ENCODE results near the gene ATXN1. TPM values are rescaled to one million over a fixed set of nuclear protein-coding genes. Genes with fewer than 3 reads are reported as not detected.
"Not testable (repeated sequence)": the region's sequence is repeated elsewhere in the genome, so short reads cannot be mapped to it uniquely, and the experiment has no call there.

The ATXN1 gene
- total RNA-seq, 1 donor from 2014 or later, result 70.0 TPM

DNA sequence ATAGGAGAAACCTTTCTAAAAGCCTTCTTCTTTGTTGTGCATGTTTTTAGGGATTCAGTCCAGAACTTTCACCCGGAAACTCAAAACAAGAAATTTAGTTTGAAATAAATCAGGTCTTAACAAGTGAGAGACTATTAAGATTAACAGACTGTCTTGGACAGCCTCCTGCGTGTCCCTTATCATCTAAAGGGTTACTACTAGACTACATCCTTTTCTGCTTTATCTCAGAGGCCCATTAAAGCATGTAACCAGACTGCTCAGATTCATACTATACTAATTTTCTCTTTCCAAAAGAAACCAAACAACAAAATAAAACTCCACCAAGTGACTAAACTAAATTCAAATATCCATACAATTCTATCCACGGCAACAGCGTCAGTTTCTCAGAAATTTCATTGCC lies 349.1 kb downstream of the ATXN1 start:
- Mint-ChIP-seq H3K27ac (peak overlapping the region; percentile 12), H3K9me3 (no peaks in the 10 kb centered on the region), H3K36me3 (ENCODE audit: low read depth) (peaks cover 30% of the 10 kb centered on the region), H3K4me1 (peaks cover 43% of the 10 kb centered on the region), H3K27me3 (no peaks in the 10 kb centered on the region), H3K4me3 (no peak overlapping the region)
- no peak for DNase-seq
- intact Hi-C loops (cut with micrococcal nuclease), result loop anchor here (2.0 kb wide), 1 partner anchor 79 kb away; no protein-coding TSS in a partner anchor

DNA sequence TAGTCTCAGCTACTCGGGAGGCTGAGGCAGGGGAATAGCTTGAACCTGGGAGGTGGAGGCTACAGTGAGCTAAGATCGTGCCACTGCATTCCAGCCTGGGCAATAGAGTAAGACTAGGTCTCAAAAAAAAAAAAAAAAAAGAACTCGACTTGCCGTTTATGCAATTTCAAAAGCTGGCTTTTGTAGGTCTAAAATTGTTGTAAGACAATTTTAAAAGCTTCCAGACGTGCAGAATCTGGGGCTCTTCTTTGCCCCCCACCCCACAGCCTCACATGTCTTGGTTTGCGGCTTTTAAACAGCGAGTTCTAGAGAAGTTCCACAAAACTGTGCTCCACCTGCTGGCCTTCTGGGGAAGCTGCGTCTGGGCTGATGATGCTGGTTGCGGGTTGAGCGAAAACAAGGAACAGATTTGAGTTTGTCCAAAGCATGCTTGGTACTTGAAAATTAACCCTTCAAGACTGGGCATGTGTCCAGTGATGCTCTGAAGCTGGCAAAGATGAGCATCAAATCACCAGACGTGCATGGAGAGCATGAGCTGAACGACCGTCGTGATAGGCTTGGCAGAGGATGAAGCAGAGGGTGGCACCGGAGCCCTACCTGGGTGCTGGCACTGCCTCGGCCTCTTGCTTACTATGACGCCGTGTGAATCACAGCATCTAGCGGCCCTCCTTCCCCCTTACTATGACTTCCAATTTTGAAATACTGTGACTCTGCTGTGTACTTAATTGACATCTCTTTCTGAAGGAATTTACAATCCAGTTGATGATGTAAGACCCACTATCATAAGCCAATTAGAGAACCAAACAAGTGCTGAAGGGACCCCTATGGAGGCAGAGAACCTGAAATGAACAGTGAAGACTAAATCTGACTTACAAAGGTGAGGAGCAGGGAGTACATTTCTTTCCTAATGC lies 351.5 kb downstream of the ATXN1 start:
- intact Hi-C loops (cut with micrococcal nuclease), result loop anchor here (10.0 kb wide), 1 partner anchor 545 kb away; no protein-coding TSS in a partner anchor
- H3K27ac Mint-ChIP-seq, result peak overlapping the region; percentile 26
- no peaks in the 10 kb centered on the region for H3K27me3 Mint-ChIP-seq
- H3K4me1 Mint-ChIP-seq, result peaks cover 52% of the 10 kb centered on the region
- H3K36me3 Mint-ChIP-seq (ENCODE audit: low read depth), result peaks cover 32% of the 10 kb centered on the region
- DNase-seq, result peak; percentile 86
- H3K4me3 Mint-ChIP-seq, result no peak overlapping the region
- H3K9me3 Mint-ChIP-seq, result no peaks in the 10 kb centered on the region

DNA sequence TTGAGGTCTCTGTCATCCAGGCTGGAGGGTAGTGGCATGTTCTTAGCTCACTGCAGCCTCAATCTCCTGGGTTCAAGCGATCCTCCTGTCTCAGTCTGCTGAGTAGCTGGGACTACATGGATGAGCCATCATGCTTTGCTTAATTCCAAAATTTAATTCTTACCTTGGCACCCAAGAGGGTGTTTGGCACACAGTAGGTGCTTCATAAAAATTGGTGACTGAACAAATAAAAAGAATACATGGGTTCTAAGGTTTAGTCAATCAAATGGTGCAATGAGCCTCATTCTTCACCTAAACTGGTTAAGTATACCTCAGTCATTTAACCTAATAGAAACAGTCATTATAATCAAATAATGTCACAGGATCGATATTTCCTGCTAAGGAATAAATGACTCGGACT lies 352.5 kb downstream of the ATXN1 start:
- intact Hi-C loops (cut with micrococcal nuclease), result loop anchor here (10.0 kb wide), 1 partner anchor 546 kb away; no protein-coding TSS in a partner anchor
- no peak for DNase-seq
- no peaks in the 10 kb centered on the region for H3K27me3 Mint-ChIP-seq
- peaks cover 51% of the 10 kb centered on the region for H3K4me1 Mint-ChIP-seq
- peaks cover 28% of the 10 kb centered on the region for H3K36me3 Mint-ChIP-seq (ENCODE audit: low read depth)
- no peak overlapping the region for H3K4me3 Mint-ChIP-seq
- H3K9me3 Mint-ChIP-seq, result no peaks in the 10 kb centered on the region
- no peak overlapping the region for H3K27ac Mint-ChIP-seq

DNA sequence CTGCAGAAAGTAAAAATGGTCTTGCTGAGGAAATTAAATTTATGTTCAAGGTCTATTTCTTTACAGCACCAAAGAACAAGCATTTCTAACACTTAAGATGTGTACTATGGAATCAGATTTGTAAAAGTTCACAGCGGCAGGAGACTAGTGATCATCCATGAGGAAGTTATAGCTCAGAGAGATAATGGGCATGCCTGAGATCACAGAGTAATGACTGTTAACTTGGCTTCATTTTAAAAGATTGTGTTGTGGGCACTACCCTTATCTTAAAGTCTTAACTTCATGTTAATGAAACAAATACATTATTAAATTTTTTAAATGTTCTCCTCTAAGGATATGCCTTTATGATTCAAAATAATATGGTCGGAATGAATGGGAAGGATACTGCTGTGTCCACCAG lies 354.3 kb downstream of the ATXN1 start:
- Mint-ChIP-seq H3K36me3 (ENCODE audit: low read depth) (peaks cover 34% of the 10 kb centered on the region), H3K27me3 (no peaks in the 10 kb centered on the region), H3K9me3 (no peaks in the 10 kb centered on the region), H3K4me3 (no peak overlapping the region), H3K27ac (no peak overlapping the region), H3K4me1 (peaks cover 42% of the 10 kb centered on the region)
- DNase-seq, result no peak
- intact Hi-C loops (cut with micrococcal nuclease), result loop anchor here (10.0 kb wide), 1 partner anchor 548 kb away; no protein-coding TSS in a partner anchor

DNA sequence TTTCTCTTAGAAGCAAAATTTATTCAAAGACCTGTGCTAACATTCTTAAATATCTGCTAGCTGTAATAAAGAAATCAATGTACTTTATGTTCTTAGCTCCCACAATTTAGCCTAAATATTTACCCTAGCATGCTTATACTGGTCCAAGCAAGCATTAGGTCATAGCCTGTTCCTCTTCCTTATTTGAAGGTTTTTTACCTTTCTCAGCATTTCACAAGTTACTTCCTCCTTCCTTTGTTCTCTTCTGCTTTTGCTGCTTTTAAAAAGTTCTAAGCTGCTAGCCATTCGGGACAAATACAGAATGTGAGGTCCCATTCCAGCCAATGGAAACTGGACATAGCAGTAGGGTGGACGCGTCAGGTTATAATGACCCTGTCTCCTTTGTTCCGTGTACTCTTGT lies 354.7 kb downstream of the ATXN1 start:
- H3K4me3 Mint-ChIP-seq, result not testable (repeated sequence)

DNA sequence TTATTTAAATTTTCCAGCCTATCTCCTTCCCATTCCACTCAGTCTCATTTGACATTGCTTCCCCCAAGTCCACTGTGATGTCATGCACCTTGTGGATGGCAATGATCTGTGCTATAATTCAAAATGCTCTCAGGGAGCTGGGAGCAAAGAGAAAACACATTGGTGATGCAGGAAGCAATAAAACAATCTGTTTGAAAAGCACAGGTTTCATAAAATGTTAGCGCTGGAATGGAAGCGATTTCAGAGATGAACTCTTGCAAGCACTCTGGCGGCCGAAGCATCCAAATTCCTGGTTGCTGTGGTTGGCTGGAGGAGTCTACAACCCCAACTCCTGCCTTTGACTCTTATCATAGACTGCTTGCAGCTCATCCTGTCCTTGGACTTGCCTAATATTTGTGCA lies 355.9 kb downstream of the ATXN1 start:
- Mint-ChIP-seq H3K9me3 (no peaks in the 10 kb centered on the region), H3K36me3 (ENCODE audit: low read depth) (peaks cover 40% of the 10 kb centered on the region), H3K27me3 (no peaks in the 10 kb centered on the region), H3K27ac (no peak overlapping the region), H3K4me1 (peaks cover 41% of the 10 kb centered on the region), H3K4me3 (no peak overlapping the region)
- DNase-seq, result no peak
- intact Hi-C loops (cut with micrococcal nuclease), result loop anchor here (10.0 kb wide), 1 partner anchor 549 kb away; no protein-coding TSS in a partner anchor

More for the DNA sequence above, 354.7 kb downstream of the ATXN1 start:
- intact Hi-C loops (cut with micrococcal nuclease), result loop anchor here (10.0 kb wide), 1 partner anchor 548 kb away; no protein-coding TSS in a partner anchor
- not testable (repeated sequence) for H3K27ac Mint-ChIP-seq, DNase-seq, H3K27me3 Mint-ChIP-seq, H3K9me3 Mint-ChIP-seq
- peaks cover 37% of the 10 kb centered on the region for H3K36me3 Mint-ChIP-seq (ENCODE audit: low read depth)
- H3K4me1 Mint-ChIP-seq, result peaks cover 44% of the 10 kb centered on the region

DNA sequence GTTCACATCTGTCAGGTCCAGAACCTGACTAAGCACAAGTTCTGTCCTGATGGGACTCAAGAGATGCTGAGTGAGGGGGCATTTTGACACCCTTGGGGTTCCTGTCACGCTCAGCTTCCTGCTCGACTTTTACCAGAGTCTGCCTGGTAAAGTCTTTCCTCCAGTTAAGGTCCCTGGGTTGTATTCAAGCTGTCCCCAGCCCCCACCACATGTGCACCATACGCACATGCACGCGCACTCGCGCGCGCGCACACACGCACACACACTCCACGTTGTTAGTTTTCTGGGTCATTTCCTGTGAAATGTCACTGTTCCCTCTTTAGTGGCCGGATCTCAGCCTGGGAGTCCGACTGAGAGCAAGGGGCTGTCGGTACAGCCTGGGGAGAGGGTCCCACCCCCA lies 356.8 kb downstream of the ATXN1 start:
- intact Hi-C loops (cut with micrococcal nuclease), result loop anchor here (10.0 kb wide), 1 partner anchor 550 kb away; no protein-coding TSS in a partner anchor
- Mint-ChIP-seq H3K27me3 (no peaks in the 10 kb centered on the region), H3K4me1 (peaks cover 32% of the 10 kb centered on the region)

DNA sequence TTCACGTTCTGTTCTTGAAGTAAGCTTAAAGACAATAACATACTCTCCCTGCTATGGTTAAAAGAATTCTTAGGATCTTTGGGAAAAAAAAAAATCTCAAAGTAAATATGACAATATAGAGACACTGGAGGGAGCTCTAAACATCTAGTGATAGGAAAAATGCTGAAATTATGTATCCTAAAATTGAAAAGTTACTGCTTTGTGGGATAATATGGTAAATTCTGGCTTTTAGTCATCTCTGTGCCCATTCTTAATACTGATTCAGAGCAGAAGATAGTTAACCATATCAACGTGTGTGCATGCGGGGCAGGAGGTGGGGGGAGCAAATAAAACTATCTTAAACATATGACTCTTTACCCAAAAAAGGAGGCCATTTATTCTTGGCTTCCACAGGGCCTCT lies 357.4 kb downstream of the ATXN1 start:
- H3K9me3 Mint-ChIP-seq, result no peaks in the 10 kb centered on the region
- no peak for DNase-seq
- no peak overlapping the region for H3K4me3 Mint-ChIP-seq
- peaks cover 31% of the 10 kb centered on the region for H3K36me3 Mint-ChIP-seq (ENCODE audit: low read depth)
- H3K4me1 Mint-ChIP-seq, result peaks cover 30% of the 10 kb centered on the region
- intact Hi-C loops (cut with micrococcal nuclease), result loop anchor here (10.0 kb wide), 1 partner anchor 551 kb away; no protein-coding TSS in a partner anchor
- H3K27ac Mint-ChIP-seq, result no peak overlapping the region
- H3K27me3 Mint-ChIP-seq, result no peaks in the 10 kb centered on the region

More for the DNA sequence above, 356.8 kb downstream of the ATXN1 start:
- no peak for DNase-seq
- no peak overlapping the region for H3K4me3 Mint-ChIP-seq
- peaks cover 35% of the 10 kb centered on the region for H3K36me3 Mint-ChIP-seq (ENCODE audit: low read depth)
- no peaks in the 10 kb centered on the region for H3K9me3 Mint-ChIP-seq
- no peak overlapping the region for H3K27ac Mint-ChIP-seq

DNA sequence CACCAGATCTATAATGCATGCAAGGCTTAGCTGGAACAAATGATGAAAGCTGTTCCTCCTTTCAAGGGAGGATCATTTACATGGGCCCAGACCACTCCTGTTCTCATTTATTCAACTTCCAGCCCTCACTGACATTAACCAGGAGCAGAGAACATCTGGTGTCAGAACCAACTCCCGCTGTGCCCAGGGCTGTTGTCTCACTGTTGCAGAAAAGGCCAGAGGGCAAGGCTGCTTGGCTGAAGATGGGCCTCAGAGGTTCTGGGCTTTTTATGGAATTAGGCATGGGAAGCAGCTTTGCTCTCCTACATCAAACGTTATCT lies 358.7 kb downstream of the ATXN1 start:
- intact Hi-C loops (cut with micrococcal nuclease), result loop anchor here (10.0 kb wide), 1 partner anchor 552 kb away; no protein-coding TSS in a partner anchor
- DNase-seq, result no peak
- Mint-ChIP-seq H3K36me3 (ENCODE audit: low read depth) (peaks cover 24% of the 10 kb centered on the region), H3K9me3 (no peaks in the 10 kb centered on the region), H3K27ac (peak overlapping the region; percentile 27), H3K4me3 (no peak overlapping the region), H3K4me1 (peaks cover 28% of the 10 kb centered on the region), H3K27me3 (no peaks in the 10 kb centered on the region)

DNA sequence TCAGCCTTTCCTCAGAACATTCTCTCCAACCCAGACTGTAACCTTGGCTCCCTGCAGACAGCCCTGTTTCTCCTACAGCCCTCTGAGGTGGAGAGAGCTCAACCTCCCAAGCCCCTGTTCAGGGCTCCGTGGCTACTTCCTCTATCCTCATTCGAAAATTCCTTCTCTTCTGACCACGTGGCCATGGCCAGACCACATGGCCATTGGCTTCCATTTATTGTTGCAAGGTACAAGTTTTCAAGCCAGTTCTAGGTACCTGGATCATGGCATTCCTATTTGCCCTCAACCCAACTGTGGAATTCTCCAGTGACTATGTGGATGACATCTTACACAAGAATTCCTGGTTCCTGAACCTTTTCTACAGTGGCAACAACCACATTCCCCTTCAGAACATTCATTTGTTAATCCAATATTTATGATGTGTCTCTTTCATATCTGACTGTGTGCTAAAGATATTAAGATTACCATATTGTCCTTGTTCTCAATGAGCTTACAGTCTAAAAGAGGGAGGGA lies 361.0 kb downstream of the ATXN1 start:
- intact Hi-C loops (cut with micrococcal nuclease), result loop anchor here (10.0 kb wide), 1 partner anchor 554 kb away; no protein-coding TSS in a partner anchor
- Mint-ChIP-seq H3K4me1 (peaks cover 29% of the 10 kb centered on the region), H3K36me3 (ENCODE audit: low read depth) (peaks cover 17% of the 10 kb centered on the region), H3K4me3 (no peak overlapping the region), H3K9me3 (no peaks in the 10 kb centered on the region), H3K27me3 (no peaks in the 10 kb centered on the region), H3K27ac (no peak overlapping the region)
- DNase-seq, result no peak

DNA sequence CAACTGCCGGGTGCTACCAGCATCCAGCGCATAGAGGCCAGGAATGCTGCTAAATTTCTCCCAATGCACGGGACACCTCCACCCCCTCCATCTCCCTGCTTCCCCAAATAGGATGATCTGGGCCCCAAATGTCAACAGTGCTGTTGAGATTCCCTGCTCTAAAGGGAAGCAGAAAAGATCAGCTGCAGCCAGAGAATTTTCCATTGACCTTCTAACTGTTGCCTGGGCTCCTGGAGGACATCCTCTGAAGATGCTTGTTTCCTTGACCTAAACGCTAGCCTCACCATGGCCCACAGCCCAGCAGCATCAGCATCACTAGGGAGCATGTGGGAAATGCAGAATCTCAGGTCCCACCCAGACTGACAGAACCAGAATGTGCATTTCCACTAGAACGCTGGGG lies 361.6 kb downstream of the ATXN1 start:
- Mint-ChIP-seq H3K9me3 (no peaks in the 10 kb centered on the region), H3K27ac (no peak overlapping the region), H3K36me3 (ENCODE audit: low read depth) (peaks cover 17% of the 10 kb centered on the region), H3K4me1 (peaks cover 26% of the 10 kb centered on the region), H3K4me3 (no peak overlapping the region), H3K27me3 (no peaks in the 10 kb centered on the region)
- intact Hi-C loops (cut with micrococcal nuclease), result loop anchor here (10.0 kb wide), 1 partner anchor 555 kb away; no protein-coding TSS in a partner anchor
- no peak for DNase-seq

DNA sequence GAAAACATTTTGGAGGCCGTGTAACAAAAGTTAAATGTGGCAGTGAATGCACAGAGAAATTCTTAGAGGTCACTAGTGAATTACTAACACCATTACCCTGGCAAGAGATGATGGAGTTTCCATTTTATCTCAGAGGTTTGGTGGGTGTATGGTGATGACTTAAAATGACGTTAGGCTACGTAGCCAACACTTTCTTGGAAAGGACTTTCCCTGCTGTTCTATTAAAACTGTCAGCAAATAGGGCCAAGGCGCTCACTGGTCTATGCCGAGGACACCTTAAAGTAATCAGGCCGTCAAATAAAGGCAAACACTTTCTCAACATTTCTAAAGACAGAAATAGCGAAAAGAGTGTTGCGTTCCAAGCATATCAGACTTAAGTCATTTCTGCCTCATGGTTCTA lies 362.1 kb downstream of the ATXN1 start:
- Mint-ChIP-seq H3K36me3 (ENCODE audit: low read depth) (peaks cover 17% of the 10 kb centered on the region), H3K4me3 (no peak overlapping the region), H3K27ac (no peak overlapping the region), H3K4me1 (peaks cover 22% of the 10 kb centered on the region), H3K27me3 (no peaks in the 10 kb centered on the region), H3K9me3 (no peaks in the 10 kb centered on the region)
- intact Hi-C loops (cut with micrococcal nuclease), result no loop called here
- no peak for DNase-seq

DNA sequence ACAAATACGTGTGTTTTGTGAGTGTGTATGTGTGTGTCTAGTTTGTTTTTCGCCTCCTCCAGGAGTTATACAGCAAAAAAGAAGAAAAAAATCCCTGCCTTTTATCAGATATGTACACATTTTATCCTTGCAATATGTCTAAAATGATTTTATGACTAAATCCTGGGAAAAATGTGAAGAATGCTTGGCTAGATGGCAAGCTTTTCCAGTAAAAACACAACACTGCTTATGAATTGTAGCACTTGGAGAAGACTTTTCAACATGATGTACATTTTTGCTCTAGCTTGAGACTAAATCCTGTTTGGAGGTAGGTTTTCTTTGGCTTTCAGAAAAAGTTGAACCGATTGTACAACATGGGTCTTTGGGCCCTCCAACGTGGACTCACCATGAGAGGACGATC lies 362.7 kb downstream of the ATXN1 start:
- Mint-ChIP-seq H3K4me3 (no peak overlapping the region), H3K27ac (no peak overlapping the region), H3K9me3 (no peaks in the 10 kb centered on the region), H3K4me1 (peaks cover 18% of the 10 kb centered on the region), H3K27me3 (no peaks in the 10 kb centered on the region), H3K36me3 (ENCODE audit: low read depth) (peaks cover 15% of the 10 kb centered on the region)
- no peak for DNase-seq
- intact Hi-C loops (cut with micrococcal nuclease), result no loop called here

DNA sequence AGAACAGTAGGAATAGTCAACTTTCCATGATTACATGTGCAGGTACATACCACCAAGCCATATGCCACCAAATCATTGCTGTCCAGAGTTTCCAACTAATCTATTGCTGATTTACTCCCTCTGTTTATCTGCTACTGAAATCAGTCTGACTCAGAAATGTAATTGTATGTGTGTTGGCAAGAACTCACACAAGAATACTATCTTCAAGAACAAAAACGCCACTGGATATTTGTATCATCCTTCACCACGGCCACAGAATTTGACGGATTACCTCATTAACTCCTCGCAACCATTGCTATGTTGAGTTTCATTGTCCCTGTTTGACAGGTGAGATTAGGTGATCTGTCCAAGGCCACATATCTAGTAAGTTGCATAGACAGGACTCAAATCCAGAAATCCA lies 363.6 kb downstream of the ATXN1 start:
- Mint-ChIP-seq H3K36me3 (ENCODE audit: low read depth) (peaks cover 15% of the 10 kb centered on the region), H3K4me1 (peaks cover 21% of the 10 kb centered on the region), H3K27me3 (no peaks in the 10 kb centered on the region), H3K4me3 (no peak overlapping the region), H3K27ac (no peak overlapping the region), H3K9me3 (no peaks in the 10 kb centered on the region)
- no peak for DNase-seq
- intact Hi-C loops (cut with micrococcal nuclease), result no loop called here
